Liver (tissue), 9 donors: Measurements from ENCODE around the gene PAOX. TPM values are rescaled to one million over a fixed set of nuclear protein-coding genes. Genes with fewer than 3 reads are reported as not detected.
A peak's percentile ranks its signal among the peaks of the same experiment; 100 is the strongest.

ENCODE experiments used
- DNase-seq: peaks from one replicate; pipeline ENCODE4 v3.0.0-alpha.2; 2017; ENCODE audit warnings: low spot score
- H3K27ac ChIP-seq, 2 donors: one replicate each; pipeline ENCODE4 v1.7.0; 2013; ENCODE audit warnings: inconsistent platforms in 2 of 2, low read length in 2 of 2, control low read depth in 1 of 2, low read depth in 1 of 2, mild to moderate bottlenecking in 1 of 2
- H3K27me3 ChIP-seq, 4 donors: one replicate each; pipeline versions ENCODE4 v1.6.1 to v1.7.0; 2013; ENCODE audit warnings: low read length in 3 of 4, inconsistent platforms in 1 of 4, mild to moderate bottlenecking in 1 of 4, moderate library complexity in 1 of 4; ENCODE audit not compliant: control insufficient read depth in 4 of 4, insufficient read depth in 4 of 4
- H3K36me3 ChIP-seq, 4 donors: one replicate each; pipeline versions ENCODE4 v1.6.1 to v1.7.0; 2013; ENCODE audit warnings: low read length in 3 of 4, mild to moderate bottlenecking in 3 of 4, low read depth in 1 of 4, moderate library complexity in 1 of 4; ENCODE audit not compliant: control insufficient read depth in 4 of 4, insufficient read depth in 3 of 4
- H3K4me1 ChIP-seq, 4 donors: one replicate each; pipeline versions ENCODE4 v1.6.1 to v1.7.0; 2013; ENCODE audit warnings: low read length in 3 of 4, mild to moderate bottlenecking in 3 of 4, moderate library complexity in 1 of 4; ENCODE audit not compliant: control insufficient read depth in 4 of 4, insufficient read depth in 4 of 4
- H3K4me3 ChIP-seq, 3 donors: one replicate each; pipeline versions ENCODE4 v1.6.1 to v1.7.0; 2013; ENCODE audit warnings: low read length in 3 of 3, control low read depth in 1 of 3, low read depth in 1 of 3, mild to moderate bottlenecking in 1 of 3
- H3K9ac ChIP-seq, 2 donors: one replicate each; pipeline ENCODE4 v1.7.0; 2013; ENCODE audit warnings: low read length in 2 of 2, mild to moderate bottlenecking in 2 of 2, moderate library complexity in 2 of 2, control low read depth in 1 of 2, low read depth in 1 of 2
- H3K9me3 ChIP-seq, 4 donors: one replicate each; pipeline versions ENCODE4 v1.6.1 to v1.7.0; 2013; ENCODE audit warnings: low read length in 3 of 4; ENCODE audit not compliant: control insufficient read depth in 4 of 4
- ATF3 ChIP-seq: IDR thresholded peaks from 2 replicates; pipeline ENCODE4 v1.6.1; 2016; ENCODE audit warnings: antibody characterized with exemption
- CTCF ChIP-seq: fragments of 150-350 bp; IDR thresholded peaks from 2 replicates; pipeline ENCODE4 v1.5.1; 2017; ENCODE audit warnings: improper control_type of control experiment, low read depth, low read length; ENCODE audit not compliant: missing input control
- EGR1 ChIP-seq, 2 donors: IDR thresholded peaks; 2 replicates each; pipeline ENCODE4 v1.6.1; 2016 to 2018; ENCODE audit warnings: antibody characterized with exemption in 2 of 2, low read depth in 2 of 2
- FOXA1 ChIP-seq: IDR thresholded peaks from 2 replicates; pipeline ENCODE4 v1.6.1; 2016; ENCODE audit warnings: antibody characterized with exemption
- GABPA ChIP-seq, 2 donors: IDR thresholded peaks in 1 of 2; conservative IDR thresholded peaks in 1 of 2; 2 replicates each; pipeline ENCODE4 v1.6.1; 2016; ENCODE audit warnings: antibody characterized with exemption in 2 of 2, mild to moderate bottlenecking in 1 of 2, moderate library complexity in 1 of 2
- HNF4A ChIP-seq, 2 donors: conservative IDR thresholded peaks; 2 replicates each; pipeline ENCODE4 v1.6.1; 2016; ENCODE audit warnings: antibody characterized with exemption in 2 of 2, mild to moderate bottlenecking in 2 of 2
- HNF4G ChIP-seq: IDR thresholded peaks from 2 replicates; pipeline ENCODE4 v1.6.1; 2016; ENCODE audit warnings: antibody characterized with exemption
- JUND ChIP-seq, 2 donors: IDR thresholded peaks; 2 replicates each; pipeline ENCODE4 v1.6.1; 2016; ENCODE audit warnings: antibody characterized with exemption in 2 of 2
- MAX ChIP-seq: IDR thresholded peaks from 2 replicates; pipeline ENCODE4 v1.6.1; 2016; ENCODE audit warnings: antibody characterized with exemption
- NR2F2 ChIP-seq: IDR thresholded peaks from 2 replicates; pipeline ENCODE4 v1.6.1; 2016; ENCODE audit warnings: antibody characterized with exemption
- REST ChIP-seq: IDR thresholded peaks from 2 replicates; pipeline ENCODE4 v1.6.1; 2016; ENCODE audit warnings: antibody characterized with exemption, mild to moderate bottlenecking
- SP1 ChIP-seq: IDR thresholded peaks from 2 replicates; pipeline ENCODE4 v1.6.1; 2018; ENCODE audit warnings: antibody characterized with exemption, mild to moderate bottlenecking
- TAF1 ChIP-seq: conservative IDR thresholded peaks from 2 replicates; pipeline ENCODE4 v1.6.1; 2016; ENCODE audit warnings: antibody characterized with exemption, mild to moderate bottlenecking
- ZBTB33 ChIP-seq: IDR thresholded peaks from 2 replicates; pipeline ENCODE4 v1.6.1; 2016; ENCODE audit warnings: antibody characterized with exemption
- WGBS: extraction: QIAGEN DNeasy Blood & Tissue Kit; methylation state at CpG from one replicate; pipeline ENCODE4 v1.1.7; 2013; 5-methylcytosine and 5-hydroxymethylcytosine counted together
- polyA plus RNA-seq, 2 donors: library from polyadenylated mRNA; stranded (reverse) in 1 of 2; unstranded in 1 of 2; fragments of 200-250 nt in 1 of 2; fragments of >200 nt in 1 of 2; fragmentation: Nextera tagmentation in 1 of 2; extraction: Ambion mirVana in 1 of 2; gene quantifications; one replicate each; pipeline versions ENCODE4 v1.2.1 to v1.2.3, GENCODE V29; 2013 to 2015
- total RNA-seq, 2 donors: library from RNA; depleted of rRNA; stranded (reverse); fragments of >200 nt; gene quantifications; one replicate each; pipeline ENCODE4 v1.2.3, GENCODE V29; 2014
- donor health status: healthy.
- donor health status: healthy.
- donor health status: healthy.
- donor health status: healthy.
- donor health status: healthy.

Gene PAOX
- total and polyA plus RNA-seq, 4 donors: 4.8 to 17.8 (median 13.3) TPM

GRCh38 chr10:133336118-133336576 lies 42.9 kb upstream of the PAOX start:
- no peaks in the 10 kb centered on the region for H3K9me3 ChIP-seq
- no peak for TF ChIP-seq JUND (IDR thresholded peaks at IDR 0.05)
- H3K9ac ChIP-seq: no peak overlapping the region
- peak overlapping the region in 1 of 3 donors; percentile 26 for H3K4me3 ChIP-seq
- peaks cover 0 to 14% (median 8%) of the 10 kb centered on the region in 4 donors for H3K27me3 ChIP-seq
- peaks cover 0 to 16% (median 8%) of the 10 kb centered on the region in 4 donors for H3K4me1 ChIP-seq
- no peaks in the 10 kb centered on the region for H3K36me3 ChIP-seq
- DNase-seq: no peak
- no peak overlapping the region for H3K27ac ChIP-seq
- WGBS: 10% methylated on average over 41 of the region's 41 CpGs

- no peak within 1 kb of the TSS for H3K27ac ChIP-seq
- TF ChIP-seq HNF4A (conservative IDR thresholded peaks at IDR 0.05) (no peak), MAX (no peak), ATF3 (no peak), REST (no peak), GABPA (IDR thresholded peaks at IDR 0.05 in 1 of 2, conservative IDR thresholded peaks at IDR 0.05 in 1 of 2) (no peak), HNF4G (no peak), EGR1 (IDR thresholded peaks at IDR 0.05; ENCODE audit: low read depth in 2 of 2) (no peak), FOXA1 (no peak), TAF1 (no peak), NR2F2 (no peak), ZBTB33 (no peak), SP1 (no peak), JUND (IDR thresholded peaks at IDR 0.05) (no peak), CTCF (no peak)
- no peaks in the 10 kb centered on the region for H3K36me3 ChIP-seq
- no peak within 1 kb of the TSS for H3K9ac ChIP-seq
- WGBS: 19% methylated on average over 63 of the region's 63 CpGs
- no peaks in the 10 kb centered on the region for H3K9me3 ChIP-seq
- no peak for DNase-seq
- H3K4me3 ChIP-seq: peak within 1 kb of the TSS in 1 of 3 donors; percentile 26
- peaks cover 0 to 14% (median 8%) of the 10 kb centered on the region in 4 donors for H3K27me3 ChIP-seq
- peaks cover 0 to 16% (median 8%) of the 10 kb centered on the region in 4 donors for H3K4me1 ChIP-seq
These were observed 42.3 kb upstream of the PAOX start, which contains the start of gene CALY for GRCh38 chr10:133336577-133337369. Gene CALY (minus strand): TSS chr10:133336896. CDS start chr10:133328989, 7,907 bp downstream.
